HG03139 (cell line): ENCODE data around the gene SFT2D1.

Source experiments
- ATAC-seq: cut with Tn5 transposase; IDR thresholded peaks from one replicate; pipeline ENCODE4 v1.9.1; 2021; ENCODE audit not compliant: unreplicated experiment

SFT2D1 gene

GRCh38 chr6:166308033-166308768, 34.1 kb downstream of the SFT2D1 start, which contains the start of gene PRR18:
PRR18 (minus strand) TSS chr6:166308392; CDS start chr6:166308142, 250 bp downstream.
- no peak for ATAC-seq

GRCh38 chr6:166307082-166308032, 35.0 kb downstream of the SFT2D1 start:
- ATAC-seq: no peak

- ATAC-seq: no peak
Measured at GRCh38 chr6:166306378-166307081, 35.8 kb downstream of the SFT2D1 start.

GRCh38 chr6:166305562-166306117, 36.7 kb downstream of the SFT2D1 start:
- ATAC-seq: no peak

GRCh38 chr6:166304106-166304505, 38.2 kb downstream of the SFT2D1 start:
- no peak for ATAC-seq

GRCh38 chr6:166301611-166302529, 40.5 kb downstream of the SFT2D1 start:
- ATAC-seq: no peak

GRCh38 chr6:166300357-166300987, 41.9 kb downstream of the SFT2D1 start:
- ATAC-seq: no peak

GRCh38 chr6:166297606-166298005, 44.7 kb downstream of the SFT2D1 start:
- no peak for ATAC-seq

- no peak for ATAC-seq
Measured at GRCh38 chr6:166296035-166296883, 46.1 kb downstream of the SFT2D1 start.

GRCh38 chr6:166293731-166294584, 48.4 kb downstream of the SFT2D1 start:
- ATAC-seq: no peak

- no peak for ATAC-seq
Measured at GRCh38 chr6:166289207-166290060, 52.9 kb downstream of the SFT2D1 start.

- ATAC-seq: peak; percentile 98
Measured at GRCh38 chr6:166286839-166287271, 55.5 kb downstream of the SFT2D1 start.

GRCh38 chr6:166285233-166285632, 57.1 kb downstream of the SFT2D1 start:
- ATAC-seq: no peak

- no peak for ATAC-seq
Measured at GRCh38 chr6:166284640-166285039, 57.7 kb downstream of the SFT2D1 start.

GRCh38 chr6:166282394-166283032, 59.8 kb downstream of the SFT2D1 start:
- no peak for ATAC-seq

GRCh38 chr6:166281104-166281503, 61.2 kb downstream of the SFT2D1 start:
- ATAC-seq: no peak
